Suppressor macrophage treated with lipopolysaccharide for 4 hours (primary cell): ENCODE measurements around the gene GPC3.
A peak's percentile ranks its signal among the peaks of the same experiment; 100 is the strongest.

ENCODE experiments used
- DNase-seq: peaks from one replicate; pipeline ENCODE4 v3.0.0-alpha.2; 2020

Gene GPC3

DNA sequence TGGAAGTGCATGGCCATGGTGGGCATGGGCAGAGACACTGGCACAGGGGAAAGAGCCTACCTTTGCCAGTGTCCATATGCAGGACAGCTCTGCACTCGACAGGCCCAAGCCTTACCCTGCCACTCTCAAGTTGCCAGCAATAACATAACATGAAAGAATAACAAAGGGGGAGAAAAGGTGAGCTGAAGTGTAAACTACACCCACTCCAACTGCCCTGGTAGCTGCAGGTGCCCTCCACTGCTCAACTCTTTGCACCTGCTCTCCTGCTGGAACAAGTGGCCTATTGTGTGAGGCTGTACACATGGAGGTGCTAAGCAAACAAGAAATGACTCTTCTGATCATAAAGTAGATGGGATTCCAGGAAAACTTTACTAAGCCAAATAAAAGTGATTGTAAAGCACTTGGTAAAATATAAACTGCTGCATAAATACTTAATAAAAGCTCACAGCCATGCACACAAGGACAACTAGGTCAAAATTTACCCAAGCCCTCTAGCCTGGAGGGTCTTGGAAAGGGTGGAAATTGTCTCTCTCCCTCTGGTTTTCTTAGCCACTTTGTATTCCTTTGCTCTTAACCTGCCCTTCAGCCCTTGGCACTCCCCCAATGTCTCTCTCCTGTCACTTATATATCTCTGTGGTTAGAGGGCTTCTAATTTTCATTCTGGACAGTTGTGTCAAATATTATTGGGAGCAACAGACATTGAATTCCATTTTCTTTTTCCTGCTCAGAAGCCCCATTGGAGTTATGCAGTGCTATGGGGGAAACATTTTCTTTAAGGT lies 308.9 kb downstream of the GPC3 start:
- DNase-seq: no peak

DNA sequence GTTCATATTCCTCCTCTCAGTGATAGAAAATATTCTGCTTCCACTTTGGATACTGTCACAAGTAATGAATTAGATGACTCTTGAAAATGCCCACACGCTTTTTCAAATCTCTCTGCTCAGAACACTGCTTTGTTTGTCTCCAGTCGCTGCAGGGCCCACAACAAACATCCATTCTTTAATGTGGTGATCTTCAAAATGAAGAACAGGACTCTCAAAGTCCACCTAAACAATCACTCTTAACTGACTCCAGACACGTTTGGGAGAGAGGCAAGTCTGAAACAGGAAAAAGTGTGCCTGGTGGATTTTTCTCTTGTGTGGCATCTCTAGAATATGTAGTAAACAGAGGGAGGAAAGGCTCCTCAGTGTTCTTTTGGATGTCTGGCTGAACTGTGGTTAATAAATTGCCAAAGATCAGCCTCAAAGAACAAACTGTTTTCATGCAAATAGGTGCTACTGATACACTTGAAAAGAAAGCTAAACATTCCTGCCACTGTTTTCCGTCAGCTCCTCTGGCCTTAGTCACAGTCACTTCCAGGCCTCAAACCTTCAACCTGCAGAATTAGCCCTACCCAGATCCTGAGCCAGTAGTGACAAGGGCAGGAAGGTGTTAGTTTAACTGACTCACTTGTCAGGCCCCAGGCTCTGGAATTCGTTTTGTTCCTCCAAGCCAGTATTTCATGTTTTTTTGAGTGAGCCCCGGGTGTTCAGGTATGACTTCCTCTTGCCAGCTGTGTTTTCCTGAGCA lies 310.5 kb downstream of the GPC3 start:
- DNase-seq: no peak

- DNase-seq: peak; percentile 37
Measured at GRCh38 chrX:133670383-133670782, 315.0 kb downstream of the GPC3 start.

DNA sequence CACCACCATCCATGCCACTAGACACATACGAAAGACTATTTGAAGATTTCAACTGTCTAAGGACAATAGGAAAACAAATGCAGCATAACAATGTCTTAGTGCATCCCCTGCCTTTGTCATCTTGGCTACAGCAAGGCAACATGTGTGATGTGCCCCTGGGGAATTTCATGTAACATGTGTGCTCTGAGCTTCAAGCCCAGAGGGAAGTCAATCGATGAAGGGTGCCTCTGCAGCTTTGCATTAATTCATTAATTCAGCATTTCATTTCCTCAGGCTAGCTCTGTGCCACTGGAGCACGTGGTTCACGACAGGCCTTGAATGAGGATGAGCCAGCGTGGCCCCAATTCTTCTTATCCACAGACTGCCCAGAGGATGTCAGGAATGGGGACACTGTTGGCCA lies 316.2 kb downstream of the GPC3 start:
- no peak for DNase-seq

GRCh38 chrX:133668225-133668931 lies 317.0 kb downstream of the GPC3 start:
- no peak for DNase-seq

DNA sequence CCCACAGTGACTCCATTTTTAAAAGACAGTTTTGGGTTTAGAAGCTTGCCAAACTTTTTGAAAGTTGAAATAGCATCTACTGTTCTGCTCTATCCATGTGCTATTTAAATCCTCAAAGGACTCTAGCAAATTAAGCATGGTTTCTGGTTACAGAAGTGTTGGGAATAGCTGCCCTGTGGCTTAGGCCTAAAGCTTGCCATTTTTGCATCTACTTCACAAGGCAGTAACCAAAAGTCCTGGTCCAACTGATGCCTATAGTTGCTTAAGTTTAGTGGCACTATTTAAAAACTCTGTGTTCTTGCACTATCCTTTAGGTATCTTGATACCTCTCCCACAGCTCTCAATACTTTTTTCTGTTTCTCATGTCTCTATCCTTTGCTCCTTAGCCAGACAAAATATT lies 319.1 kb downstream of the GPC3 start:
- DNase-seq: no peak

GRCh38 chrX:133661962-133662839 lies 323.2 kb downstream of the GPC3 start:
- peak; percentile 58 for DNase-seq

GRCh38 chrX:133660281-133660680 lies 325.1 kb downstream of the GPC3 start:
- peak; percentile 64 for DNase-seq

DNA sequence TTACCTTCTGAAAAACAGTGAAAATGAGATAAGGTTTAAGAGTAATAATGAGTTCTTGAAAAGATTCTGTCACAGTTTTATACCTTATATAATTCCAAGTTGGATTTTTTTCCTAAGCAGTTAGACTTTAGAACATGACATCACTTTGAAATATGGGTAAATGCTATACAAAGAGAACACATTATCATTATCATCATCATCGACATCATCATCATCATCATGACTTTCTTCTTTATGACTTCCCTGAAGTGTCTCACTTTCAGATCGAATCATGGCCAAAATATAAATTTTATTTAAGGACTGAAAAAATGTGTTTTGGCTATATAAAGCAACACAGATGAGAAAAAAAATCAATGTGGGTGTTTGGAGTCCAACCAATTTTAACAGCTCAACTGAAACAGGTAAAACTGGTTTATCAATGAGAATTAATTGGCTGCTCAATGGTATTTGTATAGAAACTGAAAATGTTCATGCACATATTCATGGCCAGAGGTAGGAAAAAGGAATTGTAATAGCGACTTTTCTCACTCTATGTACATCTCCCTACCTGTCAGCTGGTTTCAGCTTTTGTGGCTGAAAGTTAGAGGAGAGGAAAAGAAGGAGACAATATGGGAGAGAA lies 327.0 kb downstream of the GPC3 start:
- DNase-seq: peak; percentile 38

- no peak for DNase-seq
Measured at GRCh38 chrX:133655275-133656265, 329.8 kb downstream of the GPC3 start.

DNA sequence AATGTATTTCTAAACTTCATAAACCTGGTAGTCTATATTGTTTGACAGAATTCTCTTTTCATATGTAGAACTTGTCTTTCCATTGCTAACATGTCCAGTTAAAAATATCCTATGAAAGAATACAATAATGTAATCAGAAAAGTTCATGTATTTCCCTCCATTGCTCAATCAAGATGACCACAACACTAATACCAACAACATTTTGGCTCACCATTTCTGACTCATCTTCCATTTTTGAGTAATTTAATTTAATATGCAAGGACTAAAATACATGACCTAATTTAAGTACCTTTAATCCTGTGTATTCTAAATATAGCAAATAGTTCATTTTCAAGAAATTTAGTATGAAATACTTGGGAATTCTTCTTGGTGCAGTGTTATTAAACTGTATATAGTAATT lies 330.6 kb downstream of the GPC3 start:
- DNase-seq: peak; percentile 54

DNA sequence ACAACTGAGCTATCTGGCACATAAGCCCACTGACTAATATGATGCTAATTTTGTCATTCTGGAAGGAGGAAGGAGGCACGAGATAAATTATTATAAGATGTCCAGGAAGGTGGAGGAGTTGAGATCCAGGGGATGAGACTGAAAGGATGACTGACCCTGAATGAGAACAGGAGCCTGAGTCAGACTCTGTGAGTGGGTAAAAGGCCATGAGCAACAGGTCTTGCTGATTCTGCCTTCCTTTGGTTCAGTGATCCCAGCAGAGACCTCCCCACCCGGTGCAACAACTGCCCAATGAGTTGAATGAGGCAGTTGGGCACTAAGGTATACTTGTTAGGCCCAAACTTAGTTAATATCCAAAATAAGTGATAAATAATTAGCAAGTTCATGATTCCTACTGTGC lies 332.0 kb downstream of the GPC3 start:
- DNase-seq: peak; percentile 28

DNA sequence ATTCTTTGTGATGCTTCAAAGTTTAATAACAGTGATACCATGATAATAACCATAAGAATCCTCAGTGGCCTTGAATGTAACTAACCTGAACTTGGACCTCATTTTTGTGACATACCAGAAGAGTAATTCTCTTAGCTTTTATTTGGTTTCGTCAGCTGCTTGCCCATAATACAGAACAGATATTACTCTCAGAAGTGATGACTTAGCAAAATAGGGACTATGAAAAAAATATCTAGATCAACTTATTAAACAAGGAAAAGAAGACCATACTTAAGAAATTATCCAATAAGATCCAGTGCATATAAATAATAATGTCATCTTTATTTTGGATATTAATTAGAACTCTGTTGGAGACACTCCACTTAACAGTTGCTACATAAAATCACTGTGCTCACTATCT lies 333.2 kb downstream of the GPC3 start:
- no peak for DNase-seq

DNA sequence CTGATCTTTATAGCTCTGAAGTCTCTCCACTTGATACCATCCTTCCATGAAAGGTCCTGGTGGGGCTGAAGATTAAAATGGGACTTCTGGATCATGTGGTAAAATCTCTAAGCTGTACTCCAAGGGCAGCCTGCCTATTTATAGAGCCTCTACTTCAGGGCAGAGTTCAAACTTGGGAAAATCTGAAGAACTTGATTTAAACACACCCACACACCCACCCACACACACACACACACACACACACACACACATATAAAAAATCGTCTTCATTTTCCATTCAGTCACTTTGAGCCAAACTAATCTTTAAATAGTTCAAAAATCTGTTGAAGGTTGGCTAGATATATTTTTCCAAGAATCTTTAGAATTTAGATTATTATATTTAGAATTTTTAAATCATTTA lies 335.2 kb downstream of the GPC3 start:
- no peak for DNase-seq

- DNase-seq: no peak
Measured at GRCh38 chrX:133649651-133650050, 335.7 kb downstream of the GPC3 start.

DNA sequence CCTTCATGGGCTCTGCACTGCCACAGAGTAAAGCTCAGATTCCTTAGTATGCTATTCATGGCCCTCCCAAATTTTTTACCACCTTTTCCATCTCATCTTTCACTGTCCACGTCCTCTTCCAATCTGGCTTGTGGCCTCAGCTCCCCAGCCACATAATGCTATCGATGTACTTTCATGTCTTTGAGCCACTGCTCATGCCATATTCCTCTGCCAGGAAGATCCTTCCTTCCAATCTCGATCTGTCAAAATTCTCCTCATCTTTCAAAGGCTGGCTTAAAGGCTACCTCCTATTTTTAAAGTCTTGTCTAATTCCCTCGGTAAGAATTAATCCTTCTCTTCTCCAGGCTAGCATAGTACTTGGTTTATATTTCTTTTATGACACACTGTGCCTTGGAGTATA lies 336.8 kb downstream of the GPC3 start:
- DNase-seq: no peak

- peak; percentile 46 for DNase-seq
Measured at GRCh38 chrX:133646719-133647116, 338.7 kb downstream of the GPC3 start.

GRCh38 chrX:133645977-133646718 lies 339.2 kb downstream of the GPC3 start:
- peak; percentile 74 for DNase-seq

GRCh38 chrX:133645256-133645655 lies 340.1 kb downstream of the GPC3 start:
- peak; percentile 29 for DNase-seq
